Loucy (cell line): Measurements from ENCODE around the gene ARHGAP26.

ENCODE experiments used
- CTCF ChIP-seq: fragments of 200-600 bp; sonication (generic); conservative IDR thresholded peaks from 2 replicates; pipeline ENCODE4 v1.5.1; 2014; ENCODE audit warnings: mild to moderate bottlenecking, antibody characterized with exemption, low read length
- EZH2phosphoT487 ChIP-seq: fragments of 200-600 bp; IDR thresholded peaks from 2 replicates; pipeline ENCODE4 v1.6.1; 2018; ENCODE audit warnings: antibody characterized with exemption, mild to moderate bottlenecking, moderate library complexity, borderline replicate concordance

GRCh38 chr5:142824391-142824790, 54.2 kb downstream of the ARHGAP26 start:
- TF ChIP-seq CTCF (no peak), EZH2phosphoT487 (no peak)
